HT1080 (cell line): ENCODE data around the gene IQCE. TPM values are rescaled to one million over a fixed set of nuclear protein-coding genes. Genes with fewer than 3 reads are reported as not detected.
"Not testable (repeated sequence)": the region's sequence is repeated elsewhere in the genome, so short reads cannot be mapped to it uniquely, and the experiment has no call there.

ENCODE experiments used
- DNase-seq: peaks from one replicate; pipeline ENCODE4 v3.0.0-alpha.2; 2015; ENCODE audit warnings: low read depth
- total RNA-seq: library from RNA; depleted of rRNA; stranded (reverse); fragments of >200 nt; shearing (Covaris generic); gene quantifications from 2 replicates; pipeline ENCODE4 v1.2.3, GENCODE V29; 2014

The IQCE gene
- total RNA-seq, 1 experiment from 2014 or later, result 5.2 TPM

DNA sequence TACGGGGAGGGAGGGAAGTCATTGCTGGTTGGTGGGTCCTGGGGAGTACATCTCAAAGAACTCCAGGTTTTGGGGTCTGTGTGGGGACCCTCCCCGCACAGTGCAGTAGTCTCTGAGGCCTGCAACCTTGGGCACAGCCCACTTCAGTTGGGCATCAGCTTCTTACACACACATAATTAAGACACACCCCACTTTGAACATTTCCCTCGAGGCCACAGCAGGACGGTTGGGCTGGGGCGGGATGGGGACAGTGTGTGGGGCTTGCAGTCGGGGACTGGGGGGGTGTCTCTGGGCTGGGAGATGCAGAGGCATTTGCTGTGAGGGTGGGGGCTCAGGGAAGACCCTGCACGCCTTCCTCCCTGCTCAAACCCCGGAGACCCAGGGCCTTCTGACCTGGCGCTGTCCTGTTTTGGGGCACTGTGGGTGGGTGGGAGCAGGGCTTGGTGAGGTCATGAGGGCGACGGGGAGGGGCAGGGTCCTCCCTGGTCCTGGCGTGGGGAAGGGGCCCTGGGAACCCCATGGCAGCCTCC lies 38.0 kb upstream of the IQCE start:
- no peak for DNase-seq

DNA sequence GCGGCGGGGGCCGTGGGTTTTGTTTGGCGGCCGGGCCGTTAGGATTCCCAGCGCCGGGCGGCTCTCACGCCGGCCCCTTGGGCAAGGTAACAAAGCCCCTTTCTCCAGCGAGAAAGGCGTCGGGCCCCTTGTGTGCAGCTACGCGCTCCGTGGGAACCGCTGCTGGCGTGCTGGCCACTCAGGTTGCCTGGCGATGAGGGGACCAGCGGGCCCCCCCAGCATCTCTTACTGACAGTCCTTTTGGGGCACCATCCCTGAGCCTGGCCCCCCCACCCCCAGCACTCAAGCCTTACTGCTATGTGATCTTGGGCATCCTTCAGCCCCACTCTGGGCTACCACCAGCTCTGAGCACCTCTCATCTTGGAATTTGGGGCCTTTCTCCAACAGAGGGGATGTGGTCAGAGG lies 37.4 kb upstream of the IQCE start:
- no peak for DNase-seq

DNA sequence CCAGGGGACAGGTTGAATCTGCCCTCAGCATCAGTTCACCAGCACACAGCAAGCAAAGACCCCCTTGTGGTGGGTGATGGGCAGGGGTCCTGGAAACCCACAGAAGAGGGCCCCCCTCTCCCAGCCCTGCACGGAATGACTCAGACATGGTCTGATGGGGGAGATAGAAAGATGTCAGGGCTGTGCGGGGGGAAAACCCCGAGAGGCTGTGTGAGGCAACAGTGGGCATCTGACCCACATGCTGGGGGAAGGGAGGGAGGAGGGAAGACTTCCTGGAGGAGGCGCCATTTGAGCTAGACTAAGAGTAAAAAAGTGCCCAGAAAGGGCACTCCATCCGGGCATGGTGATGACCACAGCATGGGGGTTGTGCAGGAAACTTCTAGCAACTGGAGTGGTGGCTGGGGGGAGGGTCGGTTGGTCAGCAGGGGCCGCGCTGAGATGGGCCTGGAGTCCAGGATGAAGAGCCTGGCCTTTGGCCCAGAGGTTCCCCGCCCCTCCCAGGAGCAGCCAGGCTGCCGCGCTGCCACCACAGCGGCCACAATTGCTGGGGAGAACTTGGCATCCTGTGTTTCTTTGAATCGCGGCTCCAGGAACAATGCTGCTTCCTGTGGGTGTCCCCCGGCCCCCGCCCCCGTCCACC lies 36.7 kb upstream of the IQCE start:
- DNase-seq, result peak; percentile 63

DNA sequence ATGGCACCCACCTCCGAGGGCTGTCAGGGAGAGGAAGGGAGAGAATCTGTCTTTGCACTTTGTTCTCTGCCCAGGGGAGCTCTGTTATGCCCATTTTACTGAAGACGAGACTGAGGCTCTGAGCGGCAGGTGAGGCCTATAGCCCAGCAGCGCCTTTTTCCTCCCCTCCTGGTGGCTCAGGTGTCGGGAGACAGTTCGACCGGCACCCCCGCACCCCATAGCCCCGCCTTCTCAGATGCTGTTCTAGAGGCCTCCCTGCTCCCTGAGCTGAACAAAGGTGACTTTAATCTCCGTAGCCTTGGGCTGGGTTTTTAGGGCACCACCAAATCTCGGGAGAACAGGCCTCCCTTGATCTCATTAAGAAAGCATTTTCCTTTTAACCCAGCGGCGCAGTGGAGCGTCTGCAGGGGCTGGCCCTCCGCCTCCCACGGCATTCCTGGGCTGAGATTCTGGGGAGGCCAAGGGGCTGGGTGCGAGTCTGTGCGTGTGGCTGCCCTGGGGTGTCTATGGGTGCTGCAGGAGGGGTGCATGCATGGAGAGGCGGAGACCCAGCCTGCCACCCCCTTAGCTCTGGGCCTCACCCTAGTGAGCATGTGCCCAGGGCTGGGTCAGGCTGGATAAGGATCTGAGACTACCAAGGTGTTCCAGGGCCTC lies 35.9 kb upstream of the IQCE start:
- no peak for DNase-seq

DNA sequence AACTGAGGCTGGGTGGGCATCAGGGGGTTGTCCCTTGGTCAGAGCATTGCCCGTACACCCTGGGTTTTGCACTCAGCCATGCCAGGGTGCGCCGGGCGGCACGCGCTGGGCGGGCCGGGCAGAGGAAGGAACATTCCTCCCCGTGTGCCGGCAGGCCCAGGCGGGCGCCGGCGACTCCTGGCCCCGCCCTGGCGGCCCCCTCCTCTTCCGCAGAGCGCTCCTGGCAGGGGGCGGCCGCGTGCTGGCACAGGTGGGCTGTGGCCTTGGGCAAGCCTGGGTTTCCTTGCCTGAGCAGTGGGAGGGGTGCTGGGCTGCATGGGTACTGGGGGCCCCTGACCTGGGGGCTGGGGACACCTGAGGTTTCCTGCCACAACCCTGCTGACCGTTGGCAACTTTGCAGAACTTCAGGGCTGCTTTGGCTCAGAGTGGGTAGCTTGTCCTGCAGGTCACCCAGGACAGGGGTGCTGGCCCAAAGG lies 35.3 kb upstream of the IQCE start:
- no peak for DNase-seq

DNA sequence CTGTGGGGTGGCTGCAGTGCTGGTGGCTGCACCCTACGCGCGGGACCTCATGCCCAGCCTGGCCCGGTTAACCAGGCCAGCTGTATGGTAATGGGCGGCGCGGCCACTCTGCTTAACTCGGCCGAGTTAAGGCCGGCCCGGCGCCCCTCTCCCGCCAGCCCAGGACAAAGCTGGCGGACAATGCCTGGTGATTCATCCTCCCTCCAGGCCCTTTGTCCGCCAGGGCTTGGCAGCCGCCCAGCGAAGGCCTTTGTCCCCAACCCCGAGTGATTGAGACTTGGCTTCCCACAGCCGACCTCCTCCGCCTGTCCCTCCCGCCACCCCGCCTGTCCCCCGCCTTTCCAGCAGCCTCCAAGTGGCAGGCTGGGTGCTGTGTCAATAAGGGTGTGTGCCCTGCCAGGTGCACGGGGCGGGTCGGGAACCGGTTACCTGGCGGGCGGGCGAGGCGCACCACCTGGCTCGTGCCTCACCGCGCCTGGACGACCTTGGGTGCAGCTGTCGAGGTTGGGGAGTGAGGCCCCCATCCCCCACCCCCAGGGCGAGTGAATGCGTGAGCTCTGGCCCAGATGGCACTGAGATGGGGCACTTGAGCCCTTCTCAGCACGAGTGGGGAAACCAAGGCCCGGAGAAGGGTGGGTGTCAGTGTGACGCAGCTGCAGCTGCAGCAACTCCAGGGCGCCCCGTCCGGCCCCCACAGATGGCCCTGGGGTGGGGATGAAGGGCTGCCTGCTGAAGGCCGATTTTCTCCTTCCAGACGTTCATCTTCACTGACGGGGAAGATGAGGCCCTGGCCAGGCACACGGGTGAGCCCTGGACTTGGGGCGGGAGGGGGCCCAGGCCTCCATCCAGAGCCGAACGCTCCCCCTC lies 34.6 kb upstream of the IQCE start:
- DNase-seq, result peak; percentile 50

DNA sequence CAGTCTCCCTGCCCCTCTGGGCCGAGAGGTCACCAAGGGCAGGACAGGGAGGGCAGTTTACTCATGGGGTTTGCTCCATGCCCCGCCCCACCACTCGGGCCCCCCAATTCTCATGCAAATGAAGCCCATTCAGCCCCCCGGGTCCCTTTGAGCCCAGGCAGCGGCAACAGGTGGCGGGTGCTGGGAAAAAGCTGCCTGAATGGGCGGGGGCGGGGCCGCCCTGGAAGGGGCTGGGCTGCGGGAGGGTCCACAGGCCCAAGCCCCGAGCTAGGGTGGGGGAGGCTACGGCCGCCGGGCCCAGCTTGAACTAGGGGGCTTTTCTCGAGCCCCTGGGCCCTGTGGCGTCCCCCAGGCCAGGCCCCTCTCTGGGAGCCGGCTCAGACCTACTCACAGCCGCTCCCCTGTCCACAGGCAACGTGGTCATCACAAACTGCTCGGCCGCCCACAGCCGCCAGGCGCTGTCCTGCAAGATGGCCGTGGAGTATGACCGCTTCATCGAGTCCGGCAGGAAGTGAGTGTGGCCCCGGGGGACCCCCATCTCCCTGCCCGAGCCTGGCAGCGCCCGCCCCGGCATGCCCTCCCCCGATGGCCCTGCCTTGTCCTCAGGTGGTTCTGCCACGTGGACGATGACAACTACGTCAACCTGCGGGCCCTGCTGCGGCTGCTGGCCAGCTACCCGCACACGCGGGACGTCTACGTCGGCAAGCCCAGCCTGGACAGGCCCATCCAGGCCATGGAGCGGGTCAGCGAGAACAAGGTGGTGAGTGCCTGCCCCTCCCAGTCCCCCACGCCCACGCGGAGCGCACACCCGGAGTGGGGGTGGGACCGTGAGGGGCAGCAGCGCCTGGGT lies 33.7 kb upstream of the IQCE start:
- no peak for DNase-seq

DNA sequence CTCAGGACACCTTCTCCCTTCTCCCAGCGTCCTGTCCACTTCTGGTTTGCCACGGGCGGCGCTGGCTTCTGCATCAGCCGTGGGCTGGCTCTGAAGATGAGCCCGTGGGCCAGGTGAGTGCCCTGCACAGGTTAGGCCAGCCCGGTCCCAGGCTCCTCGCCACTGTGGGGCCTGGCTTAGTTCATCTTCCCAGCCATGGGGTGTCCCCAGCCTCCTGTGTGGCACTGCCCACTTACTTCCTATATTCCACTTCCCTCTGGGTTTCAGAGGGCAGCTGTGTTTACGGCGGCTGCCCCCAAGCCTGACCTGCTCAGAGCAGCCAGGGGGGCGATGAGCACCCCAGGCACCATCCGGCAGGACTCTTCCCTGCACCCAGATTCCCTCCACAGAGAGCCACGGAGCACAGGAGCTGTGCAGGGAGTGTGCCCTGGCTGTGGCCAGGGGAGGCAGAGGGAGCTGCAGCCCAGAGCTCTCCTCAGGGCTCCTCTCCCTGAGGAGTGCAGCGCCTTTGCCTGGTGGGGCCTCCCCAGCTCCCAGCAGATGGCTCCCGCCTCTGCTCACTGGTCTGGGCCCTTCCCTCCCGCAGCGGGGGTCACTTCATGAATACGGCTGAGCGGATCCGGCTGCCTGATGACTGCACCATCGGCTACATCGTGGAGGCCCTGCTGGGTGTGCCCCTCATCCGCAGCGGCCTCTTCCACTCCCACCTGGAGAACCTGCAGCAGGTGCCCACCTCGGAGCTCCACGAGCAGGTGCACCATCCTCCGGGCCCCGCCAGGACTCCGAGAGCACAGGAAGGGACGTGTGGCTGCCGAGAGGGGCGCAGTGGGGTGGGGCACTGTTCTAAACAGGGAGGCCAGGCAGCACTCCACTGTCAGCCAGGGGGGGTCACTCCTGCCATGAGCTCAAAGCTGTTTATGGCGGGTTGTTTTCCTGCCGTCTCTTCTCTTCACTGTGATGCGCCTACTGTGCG lies 32.8 kb upstream of the IQCE start:
- no peak for DNase-seq

DNA sequence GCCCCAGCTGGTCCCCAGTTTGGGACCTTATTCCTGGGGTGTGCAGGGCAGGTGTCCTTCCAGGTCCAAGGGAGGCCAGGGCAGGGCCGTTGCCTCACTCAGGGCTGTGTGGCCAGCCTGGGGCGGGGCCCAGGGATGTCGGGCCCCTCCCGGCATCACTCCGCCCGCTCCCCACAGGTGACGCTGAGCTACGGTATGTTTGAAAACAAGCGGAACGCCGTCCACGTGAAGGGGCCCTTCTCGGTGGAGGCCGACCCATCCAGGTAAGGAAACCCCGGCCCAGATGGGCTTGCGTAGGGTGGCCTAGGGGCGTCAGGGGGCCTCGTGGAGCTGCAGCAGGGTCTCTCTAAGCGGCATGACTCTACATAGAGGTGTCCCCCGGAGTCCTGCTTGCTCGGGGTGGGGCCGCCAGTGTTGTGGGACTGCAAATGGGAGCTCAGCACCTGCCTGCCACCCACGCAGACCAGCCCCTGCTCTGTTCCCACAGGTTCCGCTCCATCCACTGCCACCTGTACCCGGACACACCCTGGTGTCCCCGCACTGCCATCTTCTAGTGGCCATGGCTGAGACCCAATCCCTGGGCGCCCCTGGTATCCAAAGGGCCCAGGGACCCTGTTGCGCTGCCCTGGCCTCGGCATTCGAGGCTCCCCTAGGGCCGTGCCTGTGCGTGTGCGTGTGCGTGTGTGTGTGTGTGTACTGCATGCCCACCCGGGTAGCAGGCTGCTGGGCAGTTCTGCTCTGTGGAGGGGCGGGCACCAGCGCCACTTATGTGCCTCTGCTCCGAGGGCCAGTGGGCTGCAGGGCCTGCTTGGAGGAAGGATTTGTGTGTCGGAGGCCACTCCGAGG lies 31.9 kb upstream of the IQCE start:
- no peak for DNase-seq

DNA sequence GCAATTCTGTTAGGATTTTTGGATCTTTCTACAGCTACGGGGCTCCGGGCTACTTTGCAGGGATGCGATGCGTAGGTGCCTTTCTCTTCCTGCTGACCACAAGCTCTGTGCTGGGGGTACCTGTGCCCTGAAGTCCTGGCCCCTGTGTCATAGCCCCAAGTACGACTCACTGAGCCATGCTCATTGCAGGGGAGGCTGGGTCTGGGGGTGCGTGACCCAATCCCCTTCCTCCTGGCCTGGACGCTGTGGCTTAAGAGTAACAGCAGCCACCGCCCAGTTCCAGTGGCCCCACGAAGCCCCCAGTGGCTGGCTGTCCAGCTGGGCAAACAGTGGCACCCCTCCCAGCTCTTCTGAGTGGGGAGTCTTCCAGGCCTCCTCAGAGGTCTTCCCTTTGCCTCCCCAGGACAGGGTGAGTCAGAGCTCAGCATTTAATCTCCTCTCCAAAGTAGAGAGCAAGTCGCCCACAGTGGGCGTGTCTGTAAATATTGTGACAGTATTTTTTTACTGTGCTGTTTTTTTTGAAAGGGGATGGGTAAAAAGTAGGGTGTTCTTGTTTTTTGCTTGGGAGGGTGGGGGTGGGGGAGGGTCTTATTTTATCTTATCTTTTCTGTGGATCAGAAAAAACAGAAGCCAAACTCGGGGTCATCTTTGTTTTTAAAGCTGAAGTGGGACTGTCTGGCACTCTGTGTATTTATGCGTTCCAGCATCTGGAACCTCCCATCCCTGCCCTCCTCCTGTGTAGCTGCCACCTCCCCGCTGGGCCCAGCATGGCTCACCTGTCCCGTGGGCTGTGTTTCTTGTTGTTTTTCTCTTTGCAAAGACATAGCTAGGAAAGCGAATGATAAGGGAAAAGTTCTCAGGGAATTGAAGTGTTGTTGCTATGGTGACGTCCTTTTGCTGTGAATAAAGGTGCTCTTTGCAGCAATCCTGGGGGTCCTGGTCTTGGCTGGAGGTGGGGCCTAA lies 31.0 kb upstream of the IQCE start:
- DNase-seq, result peak; percentile 74

DNA sequence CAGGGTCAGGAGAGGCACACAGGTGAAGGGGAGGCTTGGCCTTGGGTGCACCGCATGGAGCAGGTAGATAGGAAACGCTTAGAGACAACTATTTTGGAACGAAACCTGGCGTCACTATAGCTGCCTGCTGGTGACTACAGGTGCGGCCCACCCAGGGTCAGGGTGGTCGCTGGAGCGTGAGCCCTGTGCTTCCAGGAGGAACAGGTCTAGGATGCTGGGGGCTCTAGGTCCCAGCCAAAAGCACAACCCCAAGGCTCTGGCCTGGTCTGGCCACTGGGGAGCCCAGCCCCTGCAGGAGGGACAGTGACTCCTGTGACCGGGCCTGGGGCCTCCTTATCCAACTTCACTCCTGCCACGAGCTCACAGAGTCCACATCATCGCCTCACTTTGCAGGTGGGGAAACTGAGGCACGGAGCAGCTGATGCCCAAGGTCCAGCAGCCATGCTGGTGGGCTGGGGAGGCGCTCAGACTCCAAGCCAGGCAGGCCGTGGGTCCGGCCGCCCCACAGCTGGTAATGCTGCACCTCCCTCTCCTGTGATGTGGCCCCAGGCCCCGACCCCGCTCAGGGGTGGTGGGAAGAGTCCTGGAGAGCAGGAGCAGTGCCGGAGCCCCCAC lies 30.2 kb upstream of the IQCE start:
- DNase-seq, result no peak

DNA sequence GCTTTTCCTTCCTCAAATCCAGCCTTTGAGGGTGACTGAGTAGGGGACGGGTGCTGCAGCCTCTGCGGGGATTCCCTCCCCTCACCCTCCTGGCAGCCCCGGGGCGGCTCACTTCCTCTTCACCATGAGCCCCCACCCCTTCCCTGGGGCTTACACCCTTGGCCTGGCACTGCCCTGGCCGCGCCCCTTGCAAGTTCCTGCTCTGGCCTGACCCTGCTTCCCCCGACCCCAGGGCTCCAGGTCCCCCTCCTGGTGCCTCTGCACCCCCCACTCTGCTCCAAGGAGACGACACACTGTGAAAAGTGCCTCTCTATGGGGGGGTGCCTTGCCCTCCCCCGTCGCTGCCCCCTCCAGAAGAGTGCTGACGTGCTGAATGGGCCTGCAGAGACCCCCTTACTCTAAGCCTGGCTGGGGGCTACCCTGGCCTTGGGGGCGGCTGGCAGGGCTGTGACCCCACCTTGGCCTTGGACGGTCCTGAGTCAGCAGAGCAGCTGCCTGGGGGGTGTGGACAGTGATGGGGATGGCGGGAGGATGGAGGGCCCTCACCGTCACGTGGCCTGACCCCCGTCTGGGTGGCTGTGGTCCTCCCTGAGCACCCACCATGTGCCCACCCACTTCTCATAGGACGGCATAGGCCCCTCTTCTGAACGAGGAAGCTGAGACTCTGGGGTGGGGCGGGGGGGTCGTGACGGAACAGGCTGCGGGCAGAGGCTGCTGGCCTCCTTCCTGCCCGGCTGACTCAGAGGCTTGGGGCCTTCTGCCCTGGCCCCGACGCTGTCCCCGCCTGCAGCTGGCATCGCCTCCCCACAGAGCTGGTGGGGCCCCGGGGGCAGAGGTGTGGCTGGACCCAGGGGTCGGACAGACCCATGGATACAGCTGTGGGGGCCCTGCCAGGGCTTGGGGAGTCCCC lies 29.4 kb upstream of the IQCE start:
- DNase-seq, result peak; percentile 78

DNA sequence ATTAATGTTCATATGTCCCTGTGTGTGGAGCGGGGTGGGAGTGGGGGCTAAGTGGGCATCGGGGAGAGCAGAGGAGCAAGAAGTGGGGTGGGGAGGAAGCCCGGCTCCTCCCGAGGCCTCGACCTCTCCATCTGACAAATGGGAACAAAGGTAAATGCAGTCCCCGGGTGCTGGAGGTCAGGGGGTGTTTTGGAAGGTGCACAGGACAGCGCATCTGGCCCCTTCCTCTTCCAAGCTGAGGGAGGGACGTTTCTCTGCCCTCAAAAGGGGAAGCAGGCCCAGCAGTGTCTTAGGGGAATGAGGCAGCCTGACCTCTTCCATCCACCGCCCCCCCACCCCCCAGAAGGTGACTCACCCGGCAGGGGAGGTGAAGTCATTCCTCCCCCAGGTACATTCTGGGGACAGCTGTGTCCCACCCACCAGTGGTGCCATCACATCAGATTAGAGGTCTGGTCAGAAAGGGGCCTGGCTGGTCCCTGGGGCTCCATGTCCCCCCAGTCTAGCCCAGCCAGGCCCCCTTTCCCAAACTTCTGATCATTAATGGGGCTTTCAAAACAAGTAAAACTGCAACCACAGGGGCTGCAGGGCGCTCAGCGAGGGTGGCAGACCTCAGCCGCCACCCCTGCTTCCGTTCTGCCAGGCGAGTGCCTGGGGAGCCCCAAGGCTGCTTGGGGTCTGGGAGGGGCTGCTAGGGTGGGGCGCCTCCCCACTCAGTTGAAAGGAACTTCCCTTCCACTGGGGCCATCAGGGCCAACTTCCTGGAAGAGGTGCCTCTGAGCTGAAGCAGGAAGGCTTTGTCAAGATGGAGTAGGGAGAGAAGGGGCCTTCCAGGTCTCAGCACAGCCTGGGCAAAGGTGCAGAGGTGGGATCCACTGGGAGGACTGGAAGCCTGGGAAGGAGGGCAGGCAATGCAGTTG lies 28.4 kb upstream of the IQCE start:
- peak; percentile 61 for DNase-seq

DNA sequence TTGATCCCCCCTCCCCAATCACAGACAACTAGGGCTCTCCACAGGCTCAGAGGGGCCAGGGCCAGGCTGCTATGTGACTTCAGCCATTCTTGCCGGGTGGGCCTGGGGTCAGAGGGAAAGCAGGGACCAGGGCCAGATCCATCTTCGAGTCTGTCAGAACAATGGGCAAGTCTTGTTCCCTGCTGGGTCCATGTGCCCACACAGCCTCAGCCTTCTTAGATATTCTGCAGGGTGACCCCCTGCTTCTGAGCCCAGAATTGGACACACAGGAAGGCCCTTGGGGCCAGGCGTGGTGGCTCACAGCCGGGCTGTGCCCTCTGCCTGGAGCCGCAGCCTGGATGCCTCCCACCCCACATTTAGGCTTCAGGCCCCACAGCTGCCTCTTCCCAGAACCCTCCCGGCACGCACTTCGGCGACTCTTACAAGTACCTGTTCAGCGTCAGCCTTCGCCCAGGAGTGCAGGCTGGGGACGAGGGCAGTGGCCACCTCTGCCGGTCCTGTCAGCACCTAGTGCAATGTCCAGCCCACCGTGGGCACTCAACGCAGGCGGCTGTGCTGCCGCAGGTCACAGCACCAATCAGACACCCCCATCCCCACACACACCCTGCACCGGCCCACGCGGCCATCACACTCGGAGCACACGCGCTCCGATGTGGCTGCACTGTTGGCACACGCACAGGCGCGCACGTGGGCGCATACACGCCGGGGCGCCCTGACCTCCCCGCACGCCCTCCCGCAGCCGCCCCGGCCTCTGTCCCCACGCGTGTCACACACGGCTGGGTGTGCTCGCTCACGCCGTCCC lies 27.6 kb upstream of the IQCE start:
- DNase-seq, result not testable (repeated sequence)
